Measurements from ENCODE around the gene SPRR2D.

GRCh38 chr1:153058154-153058553 is 17.2 kb upstream of the SPRR2D start:
- no peak for TF ChIP-seq REST (IDR thresholded peaks at IDR 0.05; ENCODE audit: unreplicated experiment)
- no peak for TF ChIP-seq POLR2AphosphoS5 (IDR thresholded peaks at IDR 0.05; ENCODE audit: low read depth)
- TF ChIP-seq CTCF (conservative IDR thresholded peaks at IDR 0.05; ENCODE audit: low read depth in 2 of 2), result no peak
- TF ChIP-seq EZH2phosphoT487 (IDR thresholded peaks at IDR 0.05; ENCODE audit: unreplicated experiment), result no peak
- TF ChIP-seq EZH2 (IDR thresholded peaks at IDR 0.05; ENCODE audit: low read depth, unreplicated experiment), result no peak
- no peak for TF ChIP-seq STAT1 (IDR thresholded peaks at IDR 0.05; ENCODE audit: unreplicated experiment)
- TF ChIP-seq CREB1 (CRISPR knock-in tag; IDR thresholded peaks at IDR 0.05; ENCODE audit: low read depth), result no peak
- TF ChIP-seq ZNF114 (CRISPR knock-in tag; IDR thresholded peaks at IDR 0.05), result no peak
- TF ChIP-seq JUNB (IDR thresholded peaks at IDR 0.05; ENCODE audit: unreplicated experiment), result no peak
- no peak for TF ChIP-seq ETS1 (IDR thresholded peaks at IDR 0.05)
- no peak for TF ChIP-seq ZNF462 (CRISPR knock-in tag; IDR thresholded peaks at IDR 0.05)
- no peak for TF ChIP-seq NANOG (IDR thresholded peaks at IDR 0.05; ENCODE audit: borderline replicate concordance)
- no peak for TF ChIP-seq ZNF331 (CRISPR knock-in tag; IDR thresholded peaks at IDR 0.05; ENCODE audit: low read depth)
